ENCODE data around the gene RBM10. TPM values are rescaled to one million over a fixed set of nuclear protein-coding genes. Genes with fewer than 3 reads are reported as not detected.

Gene RBM10
- total and polyA plus RNA-seq, 4 experiments from 2014 or later: 10.7 to 53.3 (median 42.1) TPM

GRCh38 chrX:47221756-47222155 is 76.7 kb downstream of the RBM10 start:
- Histone ChIP-seq H3K4me3 (ENCODE audit: low read length in 2 of 2) (no peak overlapping the region), H3K4me1 (ENCODE audit: insufficient read depth, low read length) (peaks cover 29% of the 10 kb centered on the region), H3K36me3 (ENCODE audit: insufficient read depth, low read length) (peaks cover 39% of the 10 kb centered on the region), H3K27me3 (ENCODE audit: insufficient read depth, low read length) (no peaks in the 10 kb centered on the region), H3K27ac (ENCODE audit: low read depth, low read length) (no peak overlapping the region), H3K9me3 (ENCODE audit: control insufficient read depth in 1 of 2, low read length in 2 of 2) (no peaks in the 10 kb centered on the region)
- Mint-ChIP-seq H3K27me3 (no peaks in the 10 kb centered on the region), H3K4me3 (peak overlapping the region in 1 of 8 donors; percentile 10), H3K27ac (peak overlapping the region in 3 of 7 donors; percentile 11 to 69 (median 62)), H3K36me3 (peaks cover 31 to 56% of the 10 kb centered on the region in 2 donors), H3K4me1 (peaks cover 22 to 48% (median 35%) of the 10 kb centered on the region in 4 donors), H3K9me3 (peaks cover 0 to 3% (median 0%) of the 10 kb centered on the region in 8 donors)
- intact Hi-C loops (cut with micrococcal nuclease): no loop called here
- ChIA-PET CTCF (ENCODE audit: partially characterized antibody) (interaction anchor here (1.4 kb wide), 1 partner anchor 162 kb away, joined by 5 read pairs; no protein-coding TSS in a partner anchor), POLR2A (ENCODE audit: partially characterized antibody) (interaction anchor here (0.6 to 7.0 kb wide), 2 partner anchors 10 to 16 kb away, joined by 3 to 85 read pairs; partner anchors contain the start of gene USP11)
- no peak for DNase-seq

DNA sequence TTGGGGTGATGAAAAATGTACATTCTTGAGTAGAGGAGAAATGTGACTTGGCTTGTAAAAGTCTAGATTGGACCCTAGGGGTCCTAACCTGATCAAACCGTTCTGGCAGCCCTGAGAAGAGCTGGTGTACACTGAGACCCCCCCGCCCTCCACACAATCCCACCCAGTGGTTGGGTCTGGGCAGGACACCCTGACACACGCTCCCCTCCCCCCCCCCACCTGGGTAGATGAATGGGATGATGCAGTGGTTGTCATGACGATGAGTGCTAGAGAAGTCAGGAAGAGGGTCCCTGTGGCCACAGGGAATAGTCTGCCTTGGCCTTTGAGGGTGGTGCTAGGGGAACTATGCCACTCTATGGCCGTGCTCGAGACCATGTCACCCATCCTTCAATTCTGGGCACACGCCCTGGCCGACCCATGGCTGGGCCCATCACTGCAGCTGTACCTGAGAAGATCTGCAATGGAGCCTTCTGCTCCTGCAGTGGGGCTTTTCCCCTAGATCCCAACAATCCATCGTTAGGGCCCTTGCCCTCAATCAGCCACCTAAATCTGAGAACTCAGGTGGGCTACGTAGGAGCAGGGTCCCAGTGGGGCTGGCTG is 77.8 kb downstream of the RBM10 start:
- peaks cover 22% of the 10 kb centered on the region for H3K4me1 ChIP-seq (ENCODE audit: insufficient read depth, low read length)
- ChIA-PET CTCF (ENCODE audit: partially characterized antibody) (no interaction called here), POLR2A (ENCODE audit: partially characterized antibody) (interaction anchor here (7.0 kb wide), 1 partner anchor 9 kb away, joined by 85 read pairs; the partner anchor contains the start of gene USP11)
- no peak overlapping the region for H3K4me3 Mint-ChIP-seq
- H3K4me1 Mint-ChIP-seq: peaks cover 16 to 37% (median 27%) of the 10 kb centered on the region in 4 donors
- H3K27ac ChIP-seq (ENCODE audit: low read depth, low read length): no peak overlapping the region
- no peak for DNase-seq
- H3K27me3 ChIP-seq (ENCODE audit: insufficient read depth, low read length): no peaks in the 10 kb centered on the region
- intact Hi-C loops (cut with micrococcal nuclease): no loop called here
- no peaks in the 10 kb centered on the region for H3K9me3 ChIP-seq (ENCODE audit: control insufficient read depth in 1 of 2, low read length in 2 of 2)
- H3K9me3 Mint-ChIP-seq: peaks cover 0 to 3% (median 0%) of the 10 kb centered on the region in 8 donors
- H3K27me3 Mint-ChIP-seq: no peaks in the 10 kb centered on the region
- H3K4me3 ChIP-seq (ENCODE audit: low read length in 2 of 2): no peak overlapping the region
- H3K27ac Mint-ChIP-seq: peak overlapping the region in 1 of 7 donors; percentile 55
- H3K36me3 ChIP-seq (ENCODE audit: insufficient read depth, low read length): peaks cover 41% of the 10 kb centered on the region
- peaks cover 41 to 55% of the 10 kb centered on the region in 2 donors for H3K36me3 Mint-ChIP-seq

DNA sequence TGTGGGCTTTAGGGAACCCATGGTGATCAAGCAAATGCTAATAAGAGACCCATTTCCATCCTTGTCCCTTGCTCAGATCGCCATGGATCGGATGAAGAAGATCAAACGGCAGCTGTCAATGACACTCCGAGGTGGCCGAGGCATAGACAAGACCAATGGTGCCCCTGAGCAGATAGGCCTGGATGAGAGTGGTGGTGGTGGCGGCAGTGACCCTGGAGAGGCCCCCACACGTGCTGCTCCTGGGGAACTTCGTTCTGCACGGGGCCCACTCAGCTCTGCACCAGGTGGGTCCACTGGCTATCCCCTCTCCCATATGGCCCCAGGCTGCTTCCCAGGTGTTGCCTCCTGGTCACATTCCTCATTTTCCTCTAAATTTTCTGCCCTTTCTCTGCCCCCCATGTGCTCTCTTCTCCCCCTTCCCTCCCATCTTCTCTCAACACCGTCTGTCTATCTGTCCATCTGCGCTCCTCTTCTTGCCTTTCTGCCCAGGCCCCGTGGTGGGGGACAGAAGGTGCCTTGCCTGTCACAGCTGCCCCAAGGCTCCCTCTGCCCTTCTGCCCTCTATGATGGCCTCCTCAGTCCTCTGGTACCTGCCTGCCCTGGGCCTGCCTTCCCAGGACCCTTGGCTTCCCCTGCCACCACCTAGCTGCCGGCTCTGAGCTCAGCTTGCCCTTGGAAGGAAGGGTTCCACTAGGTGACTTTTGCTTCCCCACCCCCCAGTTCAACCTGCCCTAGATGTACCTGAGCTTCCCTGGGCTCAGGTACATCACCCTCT is 78.6 kb downstream of the RBM10 start:
- ChIA-PET CTCF (ENCODE audit: partially characterized antibody) (no interaction called here), POLR2A (ENCODE audit: partially characterized antibody) (no interaction called here)

DNA sequence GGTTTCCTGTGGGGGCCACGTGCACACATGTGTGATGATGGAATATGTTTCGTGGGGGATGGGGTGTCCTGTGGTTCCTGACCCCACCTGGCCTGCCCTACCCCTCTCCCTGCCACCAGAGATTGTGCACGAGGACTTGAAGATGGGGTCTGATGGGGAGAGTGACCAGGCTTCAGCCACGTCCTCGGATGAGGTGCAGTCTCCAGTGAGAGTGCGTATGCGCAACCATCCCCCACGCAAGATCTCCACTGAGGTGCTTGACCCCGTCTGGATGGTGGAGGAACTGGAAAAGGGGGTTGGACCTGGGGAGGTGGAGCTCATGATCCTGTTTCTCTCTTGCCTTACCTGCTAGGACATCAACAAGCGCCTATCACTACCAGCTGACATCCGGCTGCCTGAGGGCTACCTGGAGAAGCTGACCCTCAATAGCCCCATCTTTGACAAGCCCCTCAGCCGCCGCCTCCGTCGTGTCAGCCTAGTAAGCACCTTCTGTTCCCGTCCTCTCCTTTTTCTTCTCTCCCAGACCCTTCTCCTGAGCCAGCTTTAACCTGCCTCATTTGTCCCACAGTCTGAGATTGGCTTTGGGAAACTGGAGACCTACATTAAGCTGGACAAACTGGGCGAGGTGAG is 79.4 kb downstream of the RBM10 start:
- Mint-ChIP-seq H3K9me3 (peaks cover 0 to 3% (median 0%) of the 10 kb centered on the region in 8 donors), H3K27me3 (no peaks in the 10 kb centered on the region), H3K4me1 (peaks cover 16 to 27% (median 23%) of the 10 kb centered on the region in 4 donors), H3K27ac (peak overlapping the region in 1 of 7 donors; percentile 69), H3K36me3 (peaks cover 50 to 58% of the 10 kb centered on the region in 2 donors), H3K4me3 (no peak overlapping the region)
- DNase-seq: no peak
- POLR2A ChIA-PET (ENCODE audit: partially characterized antibody): no interaction called here
- H3K4me3 ChIP-seq (ENCODE audit: low read length in 2 of 2): no peak overlapping the region
- peaks cover 41% of the 10 kb centered on the region for H3K36me3 ChIP-seq (ENCODE audit: insufficient read depth, low read length)
- no peaks in the 10 kb centered on the region for H3K27me3 ChIP-seq (ENCODE audit: insufficient read depth, low read length)
- CTCF ChIA-PET (ENCODE audit: partially characterized antibody): interaction anchor here (0.8 kb wide), 1 partner anchor 159 kb away, joined by 4 read pairs; no protein-coding TSS in a partner anchor
- H3K27ac ChIP-seq (ENCODE audit: low read depth, low read length): no peak overlapping the region
- no peaks in the 10 kb centered on the region for H3K9me3 ChIP-seq (ENCODE audit: control insufficient read depth in 1 of 2, low read length in 2 of 2)
- intact Hi-C loops (cut with micrococcal nuclease): no loop called here
- peaks cover 22% of the 10 kb centered on the region for H3K4me1 ChIP-seq (ENCODE audit: insufficient read depth, low read length)

More for the DNA sequence above, 78.6 kb downstream of the RBM10 start:
- no peak overlapping the region for H3K4me3 Mint-ChIP-seq
- peaks cover 47 to 58% of the 10 kb centered on the region in 2 donors for H3K36me3 Mint-ChIP-seq
- intact Hi-C loops (cut with micrococcal nuclease): no loop called here
- Histone ChIP-seq H3K27ac (ENCODE audit: low read depth, low read length) (no peak overlapping the region), H3K36me3 (ENCODE audit: insufficient read depth, low read length) (peaks cover 41% of the 10 kb centered on the region), H3K4me1 (ENCODE audit: insufficient read depth, low read length) (peaks cover 22% of the 10 kb centered on the region), H3K4me3 (ENCODE audit: low read length in 2 of 2) (no peak overlapping the region), H3K27me3 (ENCODE audit: insufficient read depth, low read length) (no peaks in the 10 kb centered on the region), H3K9me3 (ENCODE audit: control insufficient read depth in 1 of 2, low read length in 2 of 2) (no peaks in the 10 kb centered on the region)
- H3K9me3 Mint-ChIP-seq: peaks cover 0 to 3% (median 0%) of the 10 kb centered on the region in 8 donors
- no peak for DNase-seq
- H3K27ac Mint-ChIP-seq: peak overlapping the region in 2 of 7 donors; percentile 27 to 43
- peaks cover 16 to 31% (median 26%) of the 10 kb centered on the region in 4 donors for H3K4me1 Mint-ChIP-seq
- H3K27me3 Mint-ChIP-seq: no peaks in the 10 kb centered on the region

- CTCF ChIA-PET (ENCODE audit: partially characterized antibody): interaction anchor here (0.8 kb wide), 1 partner anchor 159 kb away, joined by 4 read pairs; no protein-coding TSS in a partner anchor
- intact Hi-C loops (cut with micrococcal nuclease): no loop called here
- DNase-seq: no peak
- H3K27me3 Mint-ChIP-seq: no peaks in the 10 kb centered on the region
- H3K9me3 ChIP-seq (ENCODE audit: control insufficient read depth in 1 of 2, low read length in 2 of 2): no peaks in the 10 kb centered on the region
- POLR2A ChIA-PET (ENCODE audit: partially characterized antibody): no interaction called here
- H3K4me1 Mint-ChIP-seq: peaks cover 11 to 23% (median 18%) of the 10 kb centered on the region in 4 donors
- no peak overlapping the region for H3K4me3 Mint-ChIP-seq
- peaks cover 17% of the 10 kb centered on the region for H3K4me1 ChIP-seq (ENCODE audit: insufficient read depth, low read length)
- H3K27me3 ChIP-seq (ENCODE audit: insufficient read depth, low read length): no peaks in the 10 kb centered on the region
- no peak overlapping the region for H3K4me3 ChIP-seq (ENCODE audit: low read length in 2 of 2)
- H3K27ac ChIP-seq (ENCODE audit: low read depth, low read length): no peak overlapping the region
- peaks cover 0 to 3% (median 0%) of the 10 kb centered on the region in 8 donors for H3K9me3 Mint-ChIP-seq
- peaks cover 41% of the 10 kb centered on the region for H3K36me3 ChIP-seq (ENCODE audit: insufficient read depth, low read length)
- H3K27ac Mint-ChIP-seq: peak overlapping the region in 1 of 7 donors; percentile 69
- peaks cover 51 to 54% of the 10 kb centered on the region in 2 donors for H3K36me3 Mint-ChIP-seq
Measured at GRCh38 chrX:47224896-47225290, 79.9 kb downstream of the RBM10 start.

GRCh38 chrX:47226071-47226470 is 81.0 kb downstream of the RBM10 start:
- peak overlapping the region in 2 of 7 donors; percentile 16 to 91 for H3K27ac Mint-ChIP-seq
- Histone ChIP-seq H3K4me1 (ENCODE audit: insufficient read depth, low read length) (peaks cover 5% of the 10 kb centered on the region), H3K9me3 (ENCODE audit: control insufficient read depth in 1 of 2, low read length in 2 of 2) (no peaks in the 10 kb centered on the region), H3K4me3 (ENCODE audit: low read length in 2 of 2) (no peak overlapping the region), H3K27ac (ENCODE audit: low read depth, low read length) (no peak overlapping the region), H3K27me3 (ENCODE audit: insufficient read depth, low read length) (no peaks in the 10 kb centered on the region), H3K36me3 (ENCODE audit: insufficient read depth, low read length) (peaks cover 41% of the 10 kb centered on the region)
- H3K9me3 Mint-ChIP-seq: peaks cover 0 to 3% (median 0%) of the 10 kb centered on the region in 8 donors
- H3K4me1 Mint-ChIP-seq: peaks cover 0 to 15% (median 7%) of the 10 kb centered on the region in 4 donors
- CTCF ChIA-PET (ENCODE audit: partially characterized antibody): no interaction called here
- no peak for DNase-seq
- H3K27me3 Mint-ChIP-seq: no peaks in the 10 kb centered on the region
- H3K36me3 Mint-ChIP-seq: peaks cover 47 to 54% of the 10 kb centered on the region in 2 donors
- POLR2A ChIA-PET (ENCODE audit: partially characterized antibody): interaction anchor here (1.2 kb wide), 1 partner anchor 15 kb away, joined by 3 read pairs; no protein-coding TSS in a partner anchor
- intact Hi-C loops (cut with micrococcal nuclease): no loop called here
- H3K4me3 Mint-ChIP-seq: no peak overlapping the region

Data from CD4-positive, alpha-beta memory T cell (primary cell).